H9 (cell line): ENCODE data around the gene C16orf78. TPM values are rescaled to one million over a fixed set of nuclear protein-coding genes. Genes with fewer than 3 reads are reported as not detected.

ENCODE experiments used
- DNase-seq: peaks from one replicate; pipeline ENCODE4 v3.0.0-alpha.2; 2017
- H2AFZ ChIP-seq: one replicate; pipeline ENCODE4 v1.6.1; 2013; ENCODE audit warnings: mild to moderate bottlenecking, low read length, control low read depth, moderate library complexity
- H2AK5ac ChIP-seq: 2 replicates; pipeline ENCODE4 v1.6.1; 2013; ENCODE audit warnings: low read length, control low read depth, mixed read lengths; ENCODE audit not compliant: insufficient read length
- H2BK120ac ChIP-seq: one replicate; pipeline ENCODE4 v1.6.1; 2013; ENCODE audit warnings: low read depth, mild to moderate bottlenecking, low read length, control low read depth, inconsistent platforms; ENCODE audit not compliant: poor library complexity, severe bottlenecking
- H2BK12ac ChIP-seq: 2 replicates; pipeline ENCODE4 v1.6.1; 2013; ENCODE audit warnings: low read length, control low read depth, mixed read lengths, low read depth; ENCODE audit not compliant: insufficient read length
- H2BK15ac ChIP-seq: 2 replicates; pipeline ENCODE4 v1.6.1; 2013; ENCODE audit warnings: low read depth, low read length, control low read depth
- H2BK20ac ChIP-seq: one replicate; pipeline ENCODE4 v1.6.1; 2013; ENCODE audit warnings: low read depth, mild to moderate bottlenecking, low read length, control low read depth, inconsistent platforms; ENCODE audit not compliant: poor library complexity, severe bottlenecking
- H2BK5ac ChIP-seq: 2 replicates; pipeline ENCODE4 v1.6.1; 2013; ENCODE audit warnings: low read length, control low read depth, mixed read lengths; ENCODE audit not compliant: insufficient read length
- H3K14ac ChIP-seq: 2 replicates; pipeline ENCODE4 v1.6.1; 2013; ENCODE audit warnings: low read length, control low read depth; ENCODE audit not compliant: insufficient read depth
- H3K18ac ChIP-seq: 2 replicates; pipeline ENCODE4 v1.6.1; 2013; ENCODE audit warnings: low read depth, mild to moderate bottlenecking, mixed read lengths, low read length, control low read depth; ENCODE audit not compliant: insufficient read length
- H3K23ac ChIP-seq: 2 replicates; pipeline ENCODE4 v1.6.1; 2013; ENCODE audit warnings: low read length, control low read depth, mixed read lengths, low read depth; ENCODE audit not compliant: insufficient read length
- H3K23me2 ChIP-seq: 2 replicates; pipeline ENCODE4 v1.6.1; 2013; ENCODE audit warnings: low read depth, mild to moderate bottlenecking, mixed read lengths, low read length, control low read depth; ENCODE audit not compliant: insufficient read length, poor library complexity, severe bottlenecking
- H3K27ac ChIP-seq: 2 replicates; pipeline ENCODE4 v1.5.1; 2013; ENCODE audit warnings: low read length, control low read depth, mixed read lengths, low read depth; ENCODE audit not compliant: insufficient read length
- H3K27me3 ChIP-seq: 2 replicates; pipeline ENCODE4 v1.6.1; 2013; ENCODE audit warnings: low read length, control low read depth, inconsistent platforms; ENCODE audit not compliant: insufficient read depth
- H3K4ac ChIP-seq: 2 replicates; pipeline ENCODE4 v1.6.1; 2013; ENCODE audit warnings: low read depth, mild to moderate bottlenecking, control low read depth, inconsistent platforms, low read length, moderate library complexity
- H3K4me1 ChIP-seq: 2 replicates; pipeline ENCODE4 v1.6.1; 2013; ENCODE audit warnings: low read length, control low read depth, inconsistent platforms; ENCODE audit not compliant: insufficient read depth
- H3K4me2 ChIP-seq: 2 replicates; pipeline ENCODE4 v1.6.1; 2013; ENCODE audit warnings: low read length, control low read depth, mixed read lengths; ENCODE audit not compliant: insufficient read length, insufficient read depth
- H3K56ac ChIP-seq: 2 replicates; pipeline ENCODE4 v1.6.1; 2013; ENCODE audit warnings: low read depth, mild to moderate bottlenecking, mixed read lengths, low read length, control low read depth; ENCODE audit not compliant: insufficient read length
- H3K79me1 ChIP-seq: 2 replicates; pipeline ENCODE4 v1.6.1; 2013; ENCODE audit warnings: low read depth, mild to moderate bottlenecking, moderate library complexity, low read length, control low read depth, inconsistent platforms; ENCODE audit not compliant: insufficient read depth, poor library complexity, severe bottlenecking
- H3K79me2 ChIP-seq: 2 replicates; pipeline ENCODE4 v1.6.1; 2013; ENCODE audit warnings: low read length, control low read depth, inconsistent platforms; ENCODE audit not compliant: insufficient read depth
- H3K9ac ChIP-seq: 2 replicates; pipeline ENCODE4 v1.6.1; 2013; ENCODE audit warnings: low read length, control low read depth, mixed read lengths; ENCODE audit not compliant: insufficient read length; ENCODE audit errors: extremely low read depth
- H3K9me3 ChIP-seq: one replicate; pipeline ENCODE4 v1.6.1; 2013; ENCODE audit warnings: low read depth, low read length, inconsistent platforms; ENCODE audit not compliant: control insufficient read depth
- H3T11ph ChIP-seq: one replicate; pipeline ENCODE4 v1.6.1; 2013; ENCODE audit warnings: mild to moderate bottlenecking, low read length, control low read depth, inconsistent platforms
- H4K20me1 ChIP-seq: one replicate; pipeline ENCODE4 v1.6.1; 2013; ENCODE audit not compliant: control insufficient read depth, insufficient read length, insufficient read depth
- H4K5ac ChIP-seq: 2 replicates; pipeline ENCODE4 v1.6.1; 2013; ENCODE audit warnings: low read depth, mild to moderate bottlenecking, mixed read lengths, low read length, control low read depth; ENCODE audit not compliant: insufficient read length
- H4K8ac ChIP-seq: replicated peaks from 2 replicates; pipeline ENCODE4 v1.6.1; 2013; ENCODE audit warnings: low read length, control low read depth, mixed read lengths, low read depth; ENCODE audit not compliant: insufficient read length
- H4K91ac ChIP-seq: 2 replicates; pipeline ENCODE4 v1.6.1; 2013; ENCODE audit warnings: low read depth, mild to moderate bottlenecking, moderate library complexity, mixed read lengths, low read length, control low read depth; ENCODE audit not compliant: insufficient read length
- H3K27ac Mint-ChIP-seq, 3 experiments: 2 replicates in 2 of 3; 3 replicates in 1 of 3; pipeline ENCODE4 v1.8.0; 2020 to 2021; ENCODE audit warnings: mixed read lengths in 3 of 3, mild to moderate bottlenecking in 1 of 3, moderate library complexity in 1 of 3
- H3K27me3 Mint-ChIP-seq: 2 replicates; pipeline ENCODE4 v1.8.0; 2021; ENCODE audit warnings: low read depth, mild to moderate bottlenecking, moderate library complexity, mixed read lengths
- H3K36me3 Mint-ChIP-seq, 3 experiments: 2 replicates in 2 of 3; 3 replicates in 1 of 3; pipeline ENCODE4 v1.8.0; 2020 to 2021; ENCODE audit warnings: low read depth in 3 of 3, mixed read lengths in 3 of 3; ENCODE audit not compliant: insufficient read depth in 1 of 3
- H3K4me1 Mint-ChIP-seq, 2 experiments: 2 replicates each; pipeline ENCODE4 v1.8.0; 2020; ENCODE audit warnings: mixed read lengths in 2 of 2
- H3K4me3 Mint-ChIP-seq, 2 experiments: 2 replicates in 1 of 2; 3 replicates in 1 of 2; pipeline ENCODE4 v1.8.0; 2020 to 2021; ENCODE audit warnings: mild to moderate bottlenecking in 2 of 2, mixed read lengths in 2 of 2, moderate library complexity in 1 of 2
- H3K9me3 Mint-ChIP-seq, 2 experiments: 2 replicates in 1 of 2; 3 replicates in 1 of 2; pipeline ENCODE4 v1.8.0; 2020; ENCODE audit warnings: mild to moderate bottlenecking in 2 of 2, mixed read lengths in 2 of 2, moderate library complexity in 1 of 2
- CTCF ChIP-seq: fragments of 200-600 bp; sonication (generic); conservative IDR thresholded peaks from 3 replicates; pipeline ENCODE4 v1.8.0; 2021; ENCODE audit warnings: antibody characterized with exemption, mild to moderate bottlenecking
- WGBS: extraction: QIAGEN DNeasy Blood & Tissue Kit; methylation state at CpG from one replicate; pipeline ENCODE4 v1.1.7; 2013; ENCODE audit warnings: missing lambda C conversion rate, low lambda C conversion rate, mixed read lengths; ENCODE audit not compliant: insufficient read length; ENCODE audit errors: extremely low coverage; 5-methylcytosine and 5-hydroxymethylcytosine counted together
- total RNA-seq: library from RNA; stranded (reverse); gene quantifications from 2 replicates; pipeline ENCODE4 v1.2.1, GENCODE V29; 2021

Gene C16orf78
- total RNA-seq, 1 experiment from 2014 or later = not detected

GRCh38 chr16:49439050-49439449 is 65.4 kb downstream of the C16orf78 start:
- H3K23me2 ChIP-seq = no peaks in the 10 kb centered on the region
- Mint-ChIP-seq H3K9me3 (no peaks in the 10 kb centered on the region; a peak in 1 of 5 replicates), H3K27me3 (peaks cover 11% of the 10 kb centered on the region), H3K4me1 (peaks cover 36 to 41% of the 10 kb centered on the region in 2 experiments), H3K4me3 (no peak overlapping the region), H3K27ac (no peak overlapping the region), H3K36me3 (no peaks in the 10 kb centered on the region)
- no peak overlapping the region for H4K8ac ChIP-seq
- H3K4me2 ChIP-seq = no peak overlapping the region
- H2BK120ac ChIP-seq = no peak overlapping the region
- H3K79me2 ChIP-seq = no peaks in the 10 kb centered on the region
- TF ChIP-seq CTCF = no peak
- no peak overlapping the region for H2AFZ ChIP-seq
- no peak overlapping the region for H3K27ac ChIP-seq
- H3K4me1 ChIP-seq = peaks cover 12% of the 10 kb centered on the region; the same call in 1 of the 2 replicates
- H4K20me1 ChIP-seq = no peaks in the 10 kb centered on the region
- no peaks in the 10 kb centered on the region for H3K9me3 ChIP-seq
- H3K4ac ChIP-seq = no peak overlapping the region
- H4K91ac ChIP-seq = no peak overlapping the region
- no peak overlapping the region for H3K23ac ChIP-seq
- no peak for DNase-seq
- H3K27me3 ChIP-seq = no peaks in the 10 kb centered on the region
- H3K14ac ChIP-seq = no peak overlapping the region
- no peak overlapping the region for H2BK12ac ChIP-seq
- H2BK20ac ChIP-seq = no peak overlapping the region
- H3K56ac ChIP-seq = no peak overlapping the region
- no peak overlapping the region for H3K18ac ChIP-seq
- no peaks in the 10 kb centered on the region for H3K79me1 ChIP-seq
- no peak overlapping the region for H3T11ph ChIP-seq
- no peak overlapping the region for H4K5ac ChIP-seq
- H2BK5ac ChIP-seq = no peak overlapping the region
- no peak overlapping the region for H2BK15ac ChIP-seq
- no CpG with 5 or more reads among the region's 7 CpGs for WGBS
- H3K9ac ChIP-seq = no peak overlapping the region
- H2AK5ac ChIP-seq = no peak overlapping the region
